Measurements from ENCODE around the gene OLIG1.

GRCh38 chr21:33031152-33031911, 38.6 kb upstream of the OLIG1 start:
- TF ChIP-seq CTCF (IDR thresholded peaks at IDR 0.05), result no peak
- no peak for TF ChIP-seq ZFX (IDR thresholded peaks at IDR 0.05; ENCODE audit: borderline replicate concordance)

Measured in 22Rv1 (cell line).